ENCODE data around the gene MYO6. TPM values are rescaled to one million over a fixed set of nuclear protein-coding genes. Genes with fewer than 3 reads are reported as not detected.
"Not testable (repeated sequence)": the region's sequence is repeated elsewhere in the genome, so short reads cannot be mapped to it uniquely, and the experiment has no call there.

The MYO6 gene
- total RNA-seq, 1 experiment from 2014 or later: 44.1 TPM

DNA sequence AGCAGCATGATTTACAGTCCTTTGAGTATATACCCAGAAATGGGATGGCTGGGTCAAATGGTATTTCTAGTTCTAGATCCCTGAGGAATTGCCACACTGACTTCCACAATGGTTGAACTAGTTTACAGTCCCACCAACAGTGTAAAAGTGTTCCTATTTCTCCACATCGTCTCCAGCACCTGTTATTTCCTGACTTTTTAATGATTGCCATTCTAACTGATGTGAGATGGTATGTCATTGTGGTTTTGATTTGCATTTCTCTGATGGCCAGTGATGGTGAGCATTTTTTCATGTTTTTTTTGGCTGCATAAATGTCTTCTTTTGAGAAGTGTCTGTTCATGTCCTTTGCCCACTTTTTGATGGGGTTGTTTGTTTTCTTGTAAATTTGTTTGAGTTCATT lies 151.2 kb downstream of the MYO6 start:
- H3K4me3 ChIP-seq (replicated peaks in 1 of 2; ENCODE audit: low read depth in 1 of 2, low read length in 2 of 2); H3K27me3 ChIP-seq (ENCODE audit: insufficient read depth, low read length); H3K36me3 ChIP-seq (ENCODE audit: control insufficient read depth in 1 of 2, insufficient read depth in 2 of 2, low read length in 2 of 2); H3K4me1 ChIP-seq (ENCODE audit: control insufficient read depth in 1 of 2, insufficient read depth in 2 of 2, low read length in 2 of 2); H3K4me2 ChIP-seq (ENCODE audit: low read length); DNase-seq (ENCODE audit: low read depth, low spot score); H3K9me3 ChIP-seq (ENCODE audit: control insufficient read depth in 1 of 2, insufficient read depth in 1 of 2, low read depth in 1 of 2, low read length in 2 of 2); H3K9me2 ChIP-seq (ENCODE audit: insufficient read depth); H3K27ac ChIP-seq (ENCODE audit: low read depth, low read length); H2AFZ ChIP-seq (ENCODE audit: low read depth, low read length, poor library complexity, severe bottlenecking); CTCF ChIA-PET; BruUV-seq (replicated peaks); H3K79me2 ChIP-seq (ENCODE audit: insufficient read depth, low read length); RAD21 ChIA-PET (ENCODE audit: low non-redundant PET in 1 of 2, low total read pairs in 2 of 2, uncharacterized antibody in 2 of 2, unreplicated experiment in 2 of 2); ATAC-seq; intact Hi-C loops (cut with micrococcal nuclease); H4K20me1 ChIP-seq (ENCODE audit: insufficient read depth); POLR2A ChIA-PET; H3K9ac ChIP-seq (ENCODE audit: low read length): not testable (repeated sequence)

- RAD21 ChIA-PET (ENCODE audit: low non-redundant PET in 1 of 2, low total read pairs in 2 of 2, uncharacterized antibody in 2 of 2, unreplicated experiment in 2 of 2); intact Hi-C loops (cut with micrococcal nuclease); H3K4me3 ChIP-seq (replicated peaks in 1 of 2; ENCODE audit: low read depth in 1 of 2, low read length in 2 of 2); H3K4me1 ChIP-seq (ENCODE audit: control insufficient read depth in 1 of 2, insufficient read depth in 2 of 2, low read length in 2 of 2); H3K9ac ChIP-seq (ENCODE audit: low read length); H3K36me3 ChIP-seq (ENCODE audit: control insufficient read depth in 1 of 2, insufficient read depth in 2 of 2, low read length in 2 of 2); ATAC-seq; H3K9me2 ChIP-seq (ENCODE audit: insufficient read depth); H3K27ac ChIP-seq (ENCODE audit: low read depth, low read length); H2AFZ ChIP-seq (ENCODE audit: low read depth, low read length, poor library complexity, severe bottlenecking); H3K27me3 ChIP-seq (ENCODE audit: insufficient read depth, low read length); H4K20me1 ChIP-seq (ENCODE audit: insufficient read depth); DNase-seq (ENCODE audit: low read depth, low spot score); POLR2A ChIA-PET; BruUV-seq (replicated peaks); H3K4me2 ChIP-seq (ENCODE audit: low read length); H3K79me2 ChIP-seq (ENCODE audit: insufficient read depth, low read length); H3K9me3 ChIP-seq (ENCODE audit: control insufficient read depth in 1 of 2, insufficient read depth in 1 of 2, low read depth in 1 of 2, low read length in 2 of 2): not testable (repeated sequence)
- CTCF ChIA-PET: interaction anchor here (1.7 kb wide), 1 partner anchor 11 kb away, joined by 10 read pairs; no protein-coding TSS in a partner anchor
These were observed 156.1 kb downstream of the MYO6 start for GRCh38 chr6:75905129-75905528.

- H3K4me2 ChIP-seq (ENCODE audit: low read length): no peak overlapping the region
- H3K4me1 ChIP-seq (ENCODE audit: control insufficient read depth in 1 of 2, insufficient read depth in 2 of 2, low read length in 2 of 2): no peaks in the 10 kb centered on the region
- H3K27me3 ChIP-seq (ENCODE audit: insufficient read depth, low read length): no peaks in the 10 kb centered on the region
- ChIA-PET RAD21 (ENCODE audit: low non-redundant PET in 1 of 2, low total read pairs in 2 of 2, uncharacterized antibody in 2 of 2, unreplicated experiment in 2 of 2) (no interaction called here), POLR2A (no interaction called here), CTCF (interaction anchor here (0.8 to 1.7 kb wide), 2 partner anchors 13 kb away, joined by 3 to 10 read pairs; no protein-coding TSS in a partner anchor)
- no peaks in the 10 kb centered on the region for H4K20me1 ChIP-seq (ENCODE audit: insufficient read depth)
- no peaks in the 10 kb centered on the region for H3K9me3 ChIP-seq (ENCODE audit: control insufficient read depth in 1 of 2, insufficient read depth in 1 of 2, low read depth in 1 of 2, low read length in 2 of 2)
- intact Hi-C loops (cut with micrococcal nuclease): no loop called here
- TF ChIP-seq SRF (IDR thresholded peaks at IDR 0.05; ENCODE audit: low read depth): no peak
- TF ChIP-seq REST (IDR thresholded peaks at IDR 0.05; ENCODE audit: low read depth): no peak
- TF ChIP-seq ZNF274 (IDR thresholded peaks at IDR 0.05; ENCODE audit: low read depth, low read length): no peak
- no peak for TF ChIP-seq POLR2A (IDR thresholded peaks at IDR 0.05; ENCODE audit: borderline replicate concordance, extremely low read depth, insufficient read depth, insufficient read length)
- TF ChIP-seq, protein P1, sequence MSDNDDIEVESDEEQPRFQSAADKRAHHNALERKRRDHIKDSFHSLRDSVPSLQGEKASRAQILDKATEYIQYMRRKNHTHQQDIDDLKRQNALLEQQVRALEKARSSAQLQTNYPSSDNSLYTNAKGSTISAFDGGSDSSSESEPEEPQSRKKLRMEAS (IDR thresholded peaks at IDR 0.05): no peak
- TF ChIP-seq FOSL1 (IDR thresholded peaks at IDR 0.05; ENCODE audit: low read depth): no peak
- H3K79me2 ChIP-seq (ENCODE audit: insufficient read depth, low read length): no peaks in the 10 kb centered on the region
- no peak overlapping the region for H3K9ac ChIP-seq (ENCODE audit: low read length)
- DNase-seq (ENCODE audit: low read depth, low spot score): no peak
- H3K9me2 ChIP-seq (ENCODE audit: insufficient read depth): no peaks in the 10 kb centered on the region
- BruUV-seq (replicated peaks): no TSS peak
- ATAC-seq: no peak
- H3K4me3 ChIP-seq (replicated peaks in 1 of 2; ENCODE audit: low read depth in 1 of 2, low read length in 2 of 2): no peak overlapping the region
- H3K27ac ChIP-seq (ENCODE audit: low read depth, low read length): no peak overlapping the region
- no peaks in the 10 kb centered on the region for H3K36me3 ChIP-seq (ENCODE audit: control insufficient read depth in 1 of 2, insufficient read depth in 2 of 2, low read length in 2 of 2)
- no peak overlapping the region for H2AFZ ChIP-seq (ENCODE audit: low read depth, low read length, poor library complexity, severe bottlenecking)
These were observed 157.8 kb downstream of the MYO6 start for GRCh38 chr6:75906871-75907270.

Measured in HCT116 (cell line).